ENCODE data around the gene RNU5B-1.

The RNU5B-1 gene

DNA sequence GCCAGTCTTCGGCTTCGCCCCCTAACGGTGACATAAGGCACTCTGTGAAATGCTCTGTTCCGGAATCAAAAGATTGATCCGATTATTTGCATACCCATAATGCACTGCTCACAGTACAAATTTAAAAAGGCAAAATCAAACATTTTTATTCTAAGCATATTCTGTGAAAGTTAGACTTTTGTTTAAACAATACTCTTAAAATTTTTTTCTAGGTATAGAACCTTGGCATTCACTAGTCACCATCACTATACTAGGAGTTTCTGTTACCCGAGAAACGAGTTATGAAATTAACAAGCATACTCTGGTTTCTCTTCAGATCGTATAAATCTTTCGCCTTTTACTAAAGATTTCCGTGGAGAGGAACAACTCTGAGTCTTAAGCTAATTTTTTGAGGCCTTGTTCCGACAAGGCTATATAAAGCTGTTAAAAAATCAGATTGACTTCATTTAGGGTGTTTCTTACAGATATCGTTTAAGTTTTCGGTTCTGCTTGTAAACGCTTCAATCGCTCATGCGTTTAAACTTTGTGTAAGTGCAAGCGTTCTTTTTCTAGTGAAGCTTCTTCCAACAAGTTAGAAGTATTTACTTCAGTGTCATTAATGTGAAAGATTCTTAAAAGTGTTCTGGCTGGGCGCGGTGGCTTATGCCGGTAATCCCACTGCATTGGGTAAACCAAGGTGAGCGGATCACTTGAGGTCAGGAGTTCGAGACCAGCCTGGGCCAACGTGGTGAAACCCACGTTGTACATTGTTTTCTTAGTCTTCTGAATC lies at the start of gene RNU5B-1:
Gene RNU5B-1, plus strand, starts transcription at position 297 of the 769 bp plus-strand sequence.
- DNase-seq (ENCODE audit: low read depth, low spot score): peak; percentile 92

DNA sequence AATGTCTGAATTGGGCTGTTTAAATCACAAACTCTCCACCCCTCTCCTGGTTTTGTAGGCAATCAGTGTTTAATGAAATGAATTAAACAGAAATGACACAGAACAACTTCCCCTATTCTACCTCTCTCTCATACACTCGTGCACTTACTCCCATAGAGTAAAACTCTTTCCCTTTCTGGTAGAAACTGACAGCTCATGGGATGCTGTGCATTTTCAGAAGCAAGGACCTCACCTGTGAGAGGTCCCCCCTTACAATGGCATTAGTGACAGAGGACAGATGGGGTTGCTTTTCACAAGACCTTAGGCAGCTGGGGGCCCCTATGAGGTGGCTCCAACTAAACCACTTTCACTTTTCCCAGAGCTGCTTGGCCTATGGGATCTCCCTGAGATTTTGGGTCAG lies 49.7 kb upstream of the RNU5B-1 start:
- DNase-seq (ENCODE audit: low read depth, low spot score): no peak

DNA sequence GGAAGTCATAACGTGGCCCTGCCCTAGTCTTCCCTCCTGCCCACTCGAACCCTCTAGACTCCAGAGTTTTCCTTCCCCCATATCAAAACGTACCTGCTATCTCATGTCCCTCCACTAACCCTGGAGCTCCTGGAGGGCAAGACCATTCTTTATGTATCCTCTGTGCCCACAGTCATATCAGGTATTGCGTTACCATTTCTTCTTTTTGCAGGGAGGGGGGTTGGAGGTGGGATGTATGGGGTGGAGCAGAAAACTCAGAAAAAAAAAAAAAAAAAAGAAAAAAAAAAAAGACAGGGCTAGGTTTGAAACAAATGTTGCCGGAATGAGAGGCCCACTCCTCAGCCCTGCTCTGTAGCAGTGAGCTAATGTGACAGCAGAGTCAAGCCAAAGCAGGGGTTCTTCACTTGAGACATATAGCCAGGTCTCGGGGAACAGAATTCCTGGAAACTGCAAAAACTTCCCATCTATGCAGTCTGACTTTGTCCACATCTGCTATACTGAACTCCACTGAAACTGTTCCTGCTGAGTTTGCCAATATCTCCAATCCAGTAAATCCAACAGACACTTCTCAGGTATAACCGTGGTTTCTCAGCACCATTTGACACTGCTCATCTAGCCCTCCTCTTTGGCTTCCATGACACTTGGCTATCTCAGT lies 48.9 kb upstream of the RNU5B-1 start:
- DNase-seq (ENCODE audit: low read depth, low spot score): no peak

DNA sequence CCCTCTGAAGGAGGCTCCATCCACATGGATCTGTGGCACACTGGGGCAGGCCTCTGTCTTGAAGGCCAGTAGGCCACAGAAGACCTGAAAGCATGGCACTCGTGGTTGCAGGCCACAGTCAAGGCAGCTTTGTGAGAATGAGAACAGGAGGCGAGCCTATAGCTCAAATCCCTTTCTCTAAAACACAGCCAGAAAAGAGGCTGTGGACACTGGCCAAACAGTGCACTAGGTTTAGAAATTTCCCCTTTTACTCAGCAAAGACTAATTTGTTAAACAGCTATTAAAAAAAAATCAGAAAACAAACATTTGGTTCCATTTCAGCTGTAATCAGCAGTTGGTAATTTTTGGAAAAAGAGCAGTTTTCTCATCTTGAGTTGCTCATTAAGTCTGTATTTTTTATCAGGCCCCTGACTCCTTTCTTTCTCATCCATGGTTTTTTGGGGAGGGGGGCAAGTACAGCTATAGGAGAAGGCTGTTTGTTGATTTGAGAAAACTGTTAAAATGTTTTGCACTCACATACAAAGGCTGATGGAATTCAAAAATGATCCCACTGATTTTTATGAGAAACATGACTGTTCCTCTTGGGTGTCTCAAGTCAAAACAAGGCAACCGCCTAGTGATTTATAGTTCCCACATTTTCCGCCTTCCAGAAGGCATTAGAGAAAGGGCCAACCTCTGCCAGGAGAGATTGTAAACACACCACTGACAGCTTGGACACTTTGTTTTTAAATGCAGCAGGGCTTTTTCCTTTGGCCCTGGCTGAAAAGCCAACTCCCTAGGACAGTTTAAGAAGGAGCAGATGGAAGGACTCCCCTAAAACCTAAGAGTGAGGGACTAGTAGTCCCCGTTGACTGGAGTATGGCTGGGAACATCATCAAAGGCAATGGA lies 45.9 kb upstream of the RNU5B-1 start:
- peak; percentile 16 for DNase-seq (ENCODE audit: low read depth, low spot score)

DNA sequence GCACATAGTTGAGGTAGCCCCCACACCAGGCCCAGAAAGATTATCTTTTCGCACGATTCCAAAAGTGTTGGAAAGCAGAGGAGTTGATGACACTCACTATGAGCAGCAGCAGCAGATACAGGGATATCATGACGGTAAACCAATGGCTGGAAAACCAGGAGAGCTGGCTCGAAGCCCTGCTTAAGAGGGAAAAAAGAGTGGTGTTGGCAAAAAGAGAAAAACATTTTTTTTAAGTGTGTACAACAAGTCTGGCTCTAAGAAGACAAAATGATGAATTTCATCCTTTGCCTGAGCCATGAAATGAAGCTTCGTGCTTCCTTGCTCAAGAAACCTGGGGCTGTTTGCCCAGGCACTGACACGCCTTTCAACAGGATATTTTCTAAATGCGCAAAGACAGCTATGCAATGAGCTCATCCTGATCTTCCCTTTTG lies 45.1 kb upstream of the RNU5B-1 start:
- DNase-seq (ENCODE audit: low read depth, low spot score): no peak

DNA sequence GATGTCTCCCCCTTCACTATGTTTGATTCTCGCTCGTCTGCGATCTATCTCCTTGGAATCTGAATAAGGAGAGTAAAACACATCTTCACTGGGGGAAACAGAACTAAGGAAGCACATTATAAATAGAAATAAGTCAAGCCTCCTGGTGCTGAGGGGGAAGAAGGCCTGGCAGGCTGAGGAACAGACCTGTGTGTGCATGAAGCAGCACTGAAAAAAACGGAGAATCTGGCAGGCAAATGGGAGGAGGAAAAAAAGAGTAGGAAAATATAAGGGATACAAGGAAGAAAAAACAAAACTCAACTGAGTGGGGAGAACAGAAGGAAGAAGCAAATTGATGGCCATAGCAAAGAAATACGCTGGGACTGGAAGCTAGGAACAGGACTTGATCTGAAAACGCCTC lies 43.5 kb upstream of the RNU5B-1 start:
- DNase-seq (ENCODE audit: low read depth, low spot score): no peak

DNA sequence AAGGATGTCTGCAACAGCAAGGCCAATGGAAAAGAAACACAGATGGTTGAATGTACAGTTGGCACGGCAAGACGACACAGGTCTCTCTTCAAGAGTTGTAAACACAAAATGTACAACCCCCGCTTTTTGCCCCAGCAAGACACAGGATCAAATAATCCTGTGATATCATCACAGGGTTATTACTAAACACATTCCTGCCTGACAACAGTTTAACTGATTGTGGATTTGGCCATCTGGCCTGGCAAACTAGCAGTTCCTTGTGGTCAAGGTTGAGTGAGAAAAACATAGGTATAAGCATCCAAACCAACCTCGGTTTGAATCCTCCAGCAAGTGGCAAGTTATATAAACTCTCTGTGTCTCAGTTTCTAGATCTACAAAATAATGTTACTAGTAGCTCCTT lies 41.2 kb upstream of the RNU5B-1 start:
- DNase-seq (ENCODE audit: low read depth, low spot score): peak; percentile 24

DNA sequence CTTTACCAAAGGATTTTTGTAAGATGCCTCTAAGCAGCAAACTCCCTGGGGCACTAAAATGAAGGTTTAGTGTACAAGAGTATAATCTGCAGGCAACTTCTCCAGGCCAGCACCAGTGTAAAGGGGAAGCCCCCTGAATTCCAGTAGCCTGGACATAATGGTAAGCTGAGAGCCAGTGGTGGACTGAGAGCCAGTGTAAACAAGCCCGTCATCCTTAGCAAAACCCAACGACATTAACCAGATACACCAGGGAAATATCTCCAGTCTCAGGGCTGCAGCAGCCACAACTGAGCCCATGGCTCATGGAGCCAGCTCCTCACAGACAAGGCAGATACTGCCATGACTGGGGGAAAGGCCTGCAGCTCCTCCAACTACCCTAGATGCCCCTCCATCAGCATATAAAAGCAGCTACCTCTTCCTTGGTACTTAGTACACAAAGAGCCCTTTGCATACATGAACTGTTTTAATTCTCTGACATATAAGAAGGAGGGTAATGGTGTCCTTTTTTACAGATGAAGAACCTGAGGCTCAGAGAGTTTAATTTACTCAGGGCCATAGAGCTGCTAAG lies 39.5 kb upstream of the RNU5B-1 start:
- peak; percentile 12 for DNase-seq (ENCODE audit: low read depth, low spot score)

DNA sequence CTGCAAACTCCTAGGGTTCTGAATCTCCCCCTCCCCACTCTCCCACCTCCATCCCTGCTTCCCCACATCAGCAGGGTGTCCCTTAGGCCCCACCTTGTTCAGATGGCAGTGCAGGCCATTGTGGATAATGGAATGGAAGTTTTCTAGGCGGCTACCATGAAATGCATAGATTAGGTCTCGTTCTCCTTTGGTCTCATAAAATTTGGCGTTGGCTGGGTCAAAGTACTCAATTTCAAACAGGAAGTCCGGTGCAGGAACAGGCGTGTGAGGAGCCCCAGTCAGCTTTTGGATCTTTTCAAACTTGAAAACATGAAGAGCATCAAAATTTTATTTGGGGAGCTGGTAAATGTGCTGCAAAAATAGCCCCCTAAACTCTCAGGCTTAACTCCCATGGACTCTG lies 38.0 kb upstream of the RNU5B-1 start:
- no peak for DNase-seq (ENCODE audit: low read depth, low spot score)

DNA sequence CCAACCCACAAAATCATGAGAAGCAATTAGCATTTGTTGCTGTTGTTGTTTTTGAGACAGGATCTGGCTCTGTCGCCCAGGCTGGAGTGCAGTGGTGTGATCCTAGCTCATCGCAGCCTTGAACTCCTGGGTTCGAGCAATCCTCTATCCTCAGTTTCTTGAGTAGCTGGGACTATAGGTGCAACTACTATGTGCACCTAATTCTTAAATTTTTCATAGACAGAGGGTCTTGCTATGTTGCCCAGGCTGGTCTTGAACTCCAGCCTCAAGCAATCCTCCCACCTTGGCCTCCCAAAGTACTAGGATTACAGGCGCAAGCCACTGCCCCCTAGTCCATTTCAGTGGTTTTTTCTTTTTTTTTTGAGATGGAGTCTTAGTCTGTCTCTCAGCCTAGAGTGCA lies 36.1 kb upstream of the RNU5B-1 start:
- no peak for DNase-seq (ENCODE audit: low read depth, low spot score)

DNA sequence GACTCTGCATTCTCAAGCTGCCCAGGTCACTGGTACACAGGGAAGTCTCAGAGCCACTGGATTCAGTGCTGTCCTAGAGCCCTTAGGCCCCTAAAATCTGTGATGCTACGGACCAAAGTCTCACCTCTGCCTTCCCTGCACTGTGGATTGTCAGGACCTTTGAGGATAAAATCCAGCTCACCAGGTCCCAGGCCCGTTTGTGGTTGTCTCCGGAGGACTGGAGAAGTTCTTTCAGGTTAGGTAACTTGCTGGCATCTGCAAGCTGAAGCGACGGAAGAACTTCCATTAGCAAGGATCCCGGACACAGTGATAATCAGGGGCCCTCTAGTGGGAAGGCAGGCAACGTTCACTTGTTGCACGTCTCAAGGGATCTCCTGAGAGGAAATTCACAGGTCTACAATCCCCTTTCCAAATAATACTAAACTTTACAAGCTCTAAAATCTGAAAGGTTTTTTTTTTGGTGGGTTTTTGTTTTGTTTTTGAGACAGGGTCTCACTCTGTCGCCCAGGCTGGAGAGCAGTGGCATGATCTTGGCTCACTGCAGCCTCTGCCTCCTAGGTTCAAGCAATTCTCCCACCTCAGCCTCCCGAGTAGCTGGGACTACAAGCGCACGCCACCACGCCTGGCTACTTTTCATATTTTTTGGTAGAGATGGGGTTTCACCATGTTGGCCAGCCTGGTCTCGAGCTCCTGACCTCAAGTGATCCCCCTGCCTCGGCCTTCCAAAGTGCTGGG lies 33.5 kb upstream of the RNU5B-1 start:
- peak; percentile 86 for DNase-seq (ENCODE audit: low read depth, low spot score)

DNA sequence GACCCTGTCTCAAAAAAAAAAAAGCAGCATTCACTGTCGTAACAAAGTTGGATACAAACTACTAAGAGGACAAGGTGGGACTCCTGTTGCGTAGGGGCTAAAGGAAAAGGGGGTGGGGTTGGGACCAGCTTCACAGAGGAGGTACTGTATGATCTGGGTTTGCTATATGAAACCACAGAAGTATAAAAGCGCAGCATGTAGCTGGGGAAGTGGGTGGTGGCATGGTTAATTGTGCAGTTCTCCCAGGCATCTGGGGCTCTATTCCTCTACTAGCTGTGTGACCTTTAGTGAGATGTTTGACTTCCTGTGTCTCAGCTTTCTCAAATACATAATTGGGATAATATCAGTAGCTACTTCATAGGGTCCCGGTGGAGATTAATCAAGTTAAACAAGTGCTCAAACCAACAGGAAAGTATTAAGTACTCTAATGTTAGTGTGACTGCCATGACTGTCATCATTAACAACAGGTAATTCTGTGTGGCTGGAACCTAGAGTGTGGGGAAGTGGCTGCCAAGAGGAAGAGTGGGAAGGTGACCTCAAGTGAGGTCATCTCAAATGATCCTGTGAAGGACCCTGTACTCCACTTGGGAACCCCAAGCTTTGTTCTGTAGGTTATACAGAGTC lies 29.3 kb upstream of the RNU5B-1 start:
- no peak for DNase-seq (ENCODE audit: low read depth, low spot score)

DNA sequence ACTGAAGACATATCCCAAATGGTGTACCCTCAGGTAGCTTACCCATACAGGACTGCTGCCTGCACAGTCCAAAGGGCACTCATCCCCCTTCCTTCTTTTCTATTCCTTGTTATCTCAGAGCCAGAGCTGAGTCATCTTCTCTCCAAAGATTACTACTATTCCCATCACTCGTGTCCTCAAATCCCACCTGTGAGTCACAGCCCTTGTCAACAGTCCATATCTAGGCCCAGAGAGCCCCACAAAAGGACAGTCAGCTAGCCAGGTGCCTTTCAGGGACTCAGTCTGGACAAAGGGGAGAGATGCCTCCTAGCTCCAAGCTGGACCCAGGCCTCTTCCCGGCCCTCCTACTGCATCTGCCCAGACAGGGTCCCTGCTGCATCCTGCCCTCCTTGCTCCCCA lies 28.8 kb upstream of the RNU5B-1 start:
- peak; percentile 12 for DNase-seq (ENCODE audit: low read depth, low spot score)

DNA sequence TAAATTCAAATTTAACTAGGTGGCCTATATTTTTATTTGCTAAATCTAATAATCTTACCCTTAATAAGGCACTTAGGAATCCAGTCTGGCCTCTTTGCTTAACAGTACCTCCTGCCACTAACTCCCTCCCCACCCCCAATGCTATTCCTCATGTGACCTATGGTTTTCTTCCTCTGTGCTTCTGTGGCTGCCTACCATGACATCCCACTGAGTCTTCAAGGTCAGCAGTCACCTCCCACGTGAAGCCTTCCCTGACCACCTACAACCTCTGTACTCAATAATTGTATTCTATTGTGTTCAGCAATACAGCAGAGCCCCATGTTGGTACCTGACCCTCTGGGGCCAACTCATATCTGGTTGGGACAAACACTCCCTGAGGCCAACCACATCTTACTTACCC lies 27.5 kb upstream of the RNU5B-1 start:
- no peak for DNase-seq (ENCODE audit: low read depth, low spot score)

DNA sequence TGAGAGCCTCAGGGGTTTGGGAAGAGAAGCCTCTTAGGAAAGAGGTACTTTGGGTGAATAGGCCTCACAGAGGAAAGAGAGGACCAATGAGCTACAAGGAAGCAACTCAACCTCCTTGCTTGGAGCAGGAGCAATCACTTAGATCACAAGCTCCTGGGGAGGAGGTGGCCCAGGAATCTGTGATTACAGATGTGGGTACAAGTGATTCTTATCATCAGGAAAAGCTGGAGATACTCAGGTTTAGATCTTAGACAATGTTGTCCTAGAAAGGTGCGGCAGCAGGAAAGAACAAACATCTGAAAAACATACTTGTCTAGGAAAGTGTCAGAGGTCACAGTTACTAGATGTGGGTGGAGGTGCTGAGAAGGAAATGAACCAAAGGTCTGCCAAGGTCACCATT lies 26.0 kb upstream of the RNU5B-1 start:
- no peak for DNase-seq (ENCODE audit: low read depth, low spot score)

DNA sequence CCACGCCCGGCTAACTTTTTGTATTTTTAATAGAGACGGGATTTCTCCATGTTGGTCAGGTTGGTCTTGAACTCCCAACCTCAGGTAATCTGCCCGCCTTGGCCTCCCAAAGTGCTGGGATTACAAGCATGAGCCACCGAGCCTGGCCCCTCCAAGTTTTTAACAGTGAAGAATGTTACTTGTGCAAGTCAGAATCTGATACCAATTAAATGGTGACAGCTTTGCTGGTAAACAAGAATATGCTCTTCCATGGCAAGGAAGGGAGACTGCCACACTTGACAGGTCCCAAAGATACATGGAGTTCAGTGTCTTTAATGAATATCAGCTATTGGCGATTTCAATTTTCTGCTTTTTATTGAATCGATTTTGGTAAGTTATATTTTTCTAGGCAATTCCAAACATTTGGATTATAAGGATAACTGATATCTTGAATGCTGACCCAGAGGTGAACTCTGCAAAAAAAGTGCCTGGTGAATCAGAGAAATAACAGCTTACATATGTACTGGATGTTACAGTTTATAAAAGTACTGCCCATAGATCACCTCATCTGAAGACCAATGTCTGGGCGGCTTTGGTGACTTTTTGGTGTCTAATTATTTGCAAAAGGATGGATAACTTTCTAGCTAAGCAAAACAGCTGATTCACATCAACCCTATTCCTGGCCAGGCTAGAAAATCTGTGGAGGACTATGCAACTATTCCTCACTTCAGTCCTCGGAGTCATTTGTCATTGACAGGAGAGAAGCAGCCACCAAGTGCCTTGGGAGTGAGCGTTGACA lies 19.0 kb upstream of the RNU5B-1 start:
- no peak for DNase-seq (ENCODE audit: low read depth, low spot score)

DNA sequence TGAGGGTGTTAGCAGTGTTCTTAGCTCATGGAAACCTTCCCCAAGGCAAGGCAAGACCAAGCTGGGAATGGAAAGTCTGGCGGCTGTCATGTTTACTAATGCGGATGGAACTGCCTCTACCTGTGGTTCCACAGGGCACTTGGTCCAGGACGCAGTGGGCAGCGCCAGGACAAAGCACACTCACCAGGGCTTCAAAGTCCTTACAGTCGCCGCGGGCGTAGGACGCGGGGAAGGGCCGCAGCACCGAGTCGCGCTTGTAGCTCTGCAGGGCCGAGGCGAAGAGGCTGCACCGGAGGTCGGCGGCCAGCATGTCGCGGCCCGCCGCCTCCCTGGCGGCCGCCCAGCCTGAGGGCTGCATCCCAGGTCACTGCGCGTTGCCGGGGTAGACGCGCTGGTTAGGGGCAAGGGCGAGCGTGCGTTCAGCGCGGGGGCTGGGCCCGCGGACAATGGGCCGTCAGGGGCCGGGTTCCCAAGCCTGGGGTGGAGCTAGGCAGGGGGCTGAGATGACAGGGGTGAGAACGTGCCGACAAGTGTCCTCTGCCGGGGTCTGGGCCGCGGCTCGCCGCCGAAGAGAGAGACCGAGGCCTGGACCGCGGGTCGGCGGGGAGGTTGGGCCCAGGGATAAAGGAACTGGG lies 18.3 kb upstream of the RNU5B-1 start:
- DNase-seq (ENCODE audit: low read depth, low spot score): peak; percentile 58

DNA sequence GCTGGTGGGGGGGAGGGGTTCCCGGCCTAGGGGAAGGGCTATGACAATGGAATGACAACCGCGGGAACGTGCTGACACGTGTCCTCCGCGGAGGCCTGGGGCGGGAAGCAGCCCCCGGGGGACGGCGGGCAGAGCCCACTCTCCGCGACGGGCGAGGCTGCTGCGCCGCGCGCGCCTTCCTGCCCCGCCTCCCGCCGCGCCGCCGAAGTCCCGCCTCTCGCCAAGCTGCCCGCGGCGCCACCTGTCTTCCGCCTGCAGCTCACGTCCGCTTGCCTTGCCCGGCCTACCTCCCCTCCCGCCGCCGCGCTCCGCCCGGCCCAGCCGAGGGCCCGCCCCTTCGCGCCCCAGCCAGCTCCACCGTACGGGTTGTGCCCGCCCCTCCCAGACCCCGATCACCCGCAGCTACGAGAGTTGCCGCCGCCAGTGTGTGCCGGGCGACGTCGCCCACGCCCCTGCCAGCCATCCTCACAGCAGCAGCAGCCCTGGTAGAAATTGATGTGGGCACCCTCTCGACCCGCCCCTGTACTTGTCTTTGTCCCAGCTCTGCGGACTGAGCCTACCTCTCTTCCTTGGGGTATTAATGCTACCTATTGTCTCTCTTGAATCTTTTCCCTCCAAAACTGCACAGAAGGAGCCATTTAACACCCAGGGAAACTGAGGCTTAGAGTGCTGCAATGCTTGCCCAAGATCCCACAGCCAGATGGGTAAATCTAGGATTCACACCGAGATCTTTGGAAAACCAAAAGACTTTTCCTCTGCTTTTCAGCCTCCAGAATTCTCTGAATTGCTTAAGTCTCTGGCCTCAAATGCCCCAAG lies 17.6 kb upstream of the RNU5B-1 start, which contains the start of gene PARP16:
Gene PARP16, minus strand, starts transcription at position 180 of the 816 bp plus-strand sequence. CDS start 457 bp downstream, outside the sequence.
- peak; percentile 95 for DNase-seq (ENCODE audit: low read depth, low spot score)

DNA sequence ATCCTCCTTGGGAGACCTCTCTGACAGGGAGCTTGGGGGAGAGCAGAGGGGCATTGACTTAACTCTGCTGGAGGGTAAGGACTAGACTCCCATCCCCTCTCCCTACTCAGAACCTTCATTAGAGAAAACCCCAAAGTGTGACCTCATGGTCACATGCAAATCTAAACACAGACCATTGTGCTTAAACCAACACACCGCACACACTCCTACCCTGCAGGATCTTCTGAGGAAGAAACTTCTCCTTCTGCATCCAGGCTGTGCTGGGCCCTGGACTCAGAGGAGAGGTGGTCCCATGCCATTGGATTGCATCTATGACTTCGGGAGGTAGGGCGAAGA lies 17.0 kb upstream of the RNU5B-1 start:
- DNase-seq (ENCODE audit: low read depth, low spot score): peak; percentile 10
